Heart left ventricle (tissue), 16 donors: Measurements from ENCODE around the gene SULT2A1. TPM values are rescaled to one million over a fixed set of nuclear protein-coding genes. Genes with fewer than 3 reads are reported as not detected.

Experiments used
- ATAC-seq, 4 donors: fragments of 200-7000 bp; cut with Tn5 transposase; one replicate each; pipeline ENCODE4 v1.9.1; 2020 to 2022; ENCODE audit warnings: moderate library complexity in 4 of 4, mild to moderate bottlenecking in 3 of 4, moderate number of reproducible peaks in 1 of 4
- DNase-seq, 5 donors: peaks; one replicate each; pipeline ENCODE4 v3.0.0-alpha.2; 2020
- H3K27ac ChIP-seq, 12 donors: fragments of 200-600 bp; sonication (generic) in 4 of 12; one replicate each; pipeline versions ENCODE4 v1.5.0 to v1.8.0; 2016 to 2022; ENCODE audit warnings: mild to moderate bottlenecking in 2 of 12
- H3K27me3 ChIP-seq, 9 donors: fragments of 200-600 bp; sonication (generic) in 2 of 9; one replicate each; pipeline versions ENCODE4 v1.5.1 to v1.8.0; 2016 to 2022; ENCODE audit warnings: mild to moderate bottlenecking in 3 of 9
- H3K36me3 ChIP-seq, 9 donors: fragments of 200-600 bp; sonication (generic) in 2 of 9; one replicate each; pipeline versions ENCODE4 v1.5.0 to v1.8.0; 2018 to 2022; ENCODE audit warnings: mild to moderate bottlenecking in 2 of 9
- H3K4me1 ChIP-seq, 12 donors: fragments of 200-600 bp; sonication (generic) in 4 of 12; one replicate each; pipeline versions ENCODE4 v1.5.0 to v1.8.0; 2016 to 2022; ENCODE audit warnings: mild to moderate bottlenecking in 3 of 12
- H3K4me3 ChIP-seq, 12 donors: fragments of 200-600 bp; sonication (generic) in 4 of 12; one replicate each; pipeline versions ENCODE4 v1.5.0 to v1.8.0; 2017 to 2022; ENCODE audit warnings: mild to moderate bottlenecking in 9 of 12, moderate library complexity in 4 of 12
- H3K9me3 ChIP-seq, 12 donors: fragments of 200-600 bp; sonication (generic) in 4 of 12; one replicate each; pipeline versions ENCODE4 v1.5.0 to v1.8.0; 2016 to 2022; ENCODE audit warnings: mild to moderate bottlenecking in 1 of 12
- CTCF ChIP-seq, 12 donors: fragments of 200-600 bp; sonication (generic) in 4 of 12; IDR thresholded peaks; one replicate each; pipeline versions ENCODE4 v1.5.0 to v1.8.0; 2018 to 2022; ENCODE audit warnings: antibody characterized with exemption in 12 of 12, mild to moderate bottlenecking in 5 of 12
- POLR2A ChIP-seq, 2 donors: fragments of 450-650 bp; IDR thresholded peaks; one replicate each; pipeline ENCODE4 v1.6.1; 2017; ENCODE audit warnings: antibody characterized with exemption in 2 of 2, mild to moderate bottlenecking in 2 of 2, moderate library complexity in 2 of 2
- WGBS, 4 donors: extraction: QIAGEN DNeasy Blood & Tissue Kit in 2 of 4; methylation state at CpG; one replicate each; pipeline versions ENCODE4 v1.1.5 to v1.1.7; 2013 to 2018; 5-methylcytosine and 5-hydroxymethylcytosine counted together
- intact Hi-C, 10 donors: fragments of 100-400 bp; cut with DNase I; formaldehyde crosslinking; loops; one replicate each; pipeline versions ENCODE4 v1.11.1 to v1.14.2; 2022
- polyA plus RNA-seq, 2 donors: library from polyadenylated mRNA; stranded (reverse); fragments of 200-250 nt; gene quantifications; one replicate each; pipeline ENCODE4 v1.2.3, GENCODE V29; 2013
- total RNA-seq, 9 donors: library from RNA; depleted of rRNA in 2 of 9; stranded (reverse); fragments of >200 nt in 2 of 9; fragmentation: NEBNext Ultra II Directional in 3 of 9; extraction: Animal tissue kit (Norgen Biotek cat#: 25700) in 3 of 9; gene quantifications; one replicate each; pipeline versions ENCODE4 v1.1.0 to v1.2.4, GENCODE V29; 2016 to 2023
- donor health status: ischemic (EF 13 %, LVEDD 7.1; RV severe dilation, severe dysfunction).
- donor health status: healthy with polysubstance abuse.
- donor health status: DM: no; HTN: yes; CAD: no.
- donor health status: DM: no; HTN: no; CAD: no.
- donor health status: ischemic (EF 25% LVEDD 6.9; RV normal size, moderate dysfunction).
- donor health status: ischemic (EF 25% LVEDD 5.7; RV mildly dilated, moderate dysfunction).
- donor health status: healthy.
- donor health status: DM: yes; HTN: yes; CAD: no.
- donor health status: ischemic (EF 35%, LVEDD 5.7; RV mildly dilated, moderate dysfunction).
- donor health status: nonischemic (EF 11% LVEDD 7.7; RV severe dilation, severe dysfunction).
- donor health status: DM: yes; HTN: yes; CAD: no.
- donor health status: PGD.
- donor health status: ischemic (EF 29% LVEDD 5.4; RV normal size, mild dysfunction).
- donor health status: nonischemic (EF 23%, LVEDD 6.1; RV moderate dilation, normal function).

SULT2A1 gene
- total and polyA plus RNA-seq, 11 donors, result not detected

DNA sequence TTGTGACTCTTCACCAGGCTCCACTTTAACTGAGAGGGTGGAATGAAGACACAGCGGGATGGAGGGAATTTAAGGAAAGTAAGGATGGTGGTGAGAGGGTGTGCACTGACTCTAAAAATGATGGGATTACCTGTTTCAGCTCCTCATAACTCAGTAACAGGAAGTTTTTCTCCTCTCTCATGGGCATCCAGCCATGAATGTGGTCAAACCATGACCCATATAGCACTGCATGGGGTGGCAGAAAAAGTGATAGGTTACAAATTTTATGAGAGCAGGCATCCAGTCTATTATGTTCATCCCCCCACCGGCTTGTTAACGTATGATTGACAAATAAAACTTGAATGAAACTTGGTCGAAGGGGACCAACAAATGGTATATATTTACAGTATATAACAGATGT, 7.2 kb downstream of the SULT2A1 start:
- no peak overlapping the region for H3K4me3 ChIP-seq
- no peaks in the 10 kb centered on the region for H3K4me1 ChIP-seq
- TF ChIP-seq POLR2A (IDR thresholded peaks at IDR 0.05), result no peak
- TF ChIP-seq CTCF (IDR thresholded peaks at IDR 0.05), result no peak
- H3K27ac ChIP-seq, result no peak overlapping the region
- H3K36me3 ChIP-seq, result no peaks in the 10 kb centered on the region
- DNase-seq, result no peak
- H3K27me3 ChIP-seq, result peaks cover 0 to 23% (median 0%) of the 10 kb centered on the region in 9 donors
- WGBS, 4 donors, result 71 to 95% (median 88%) methylated on average over 4 of the region's 4 CpGs
- intact Hi-C loops, result no loop called here
- H3K9me3 ChIP-seq, result no peaks in the 10 kb centered on the region
- ATAC-seq, result no peak

DNA sequence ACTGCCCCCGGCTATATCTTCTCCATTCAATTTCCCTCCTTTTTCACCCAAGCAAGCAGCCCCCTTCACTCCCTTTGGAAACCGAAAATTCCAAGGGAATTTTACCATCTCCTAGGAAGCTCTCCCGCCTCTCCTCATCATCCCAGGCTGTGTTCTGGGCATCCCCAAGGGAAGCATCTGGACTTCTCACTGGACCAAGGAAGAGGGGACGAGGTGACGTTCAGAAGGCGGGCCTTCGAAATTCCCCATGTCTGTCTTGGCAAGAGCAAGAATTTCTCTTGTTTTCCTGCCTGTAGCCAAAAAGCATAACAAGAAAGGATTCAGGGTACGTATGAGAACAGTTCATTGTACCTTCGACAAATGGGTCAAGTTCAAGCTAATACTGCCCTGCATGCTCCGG, 20.9 kb downstream of the SULT2A1 start:
- ATAC-seq, result peak in 1 of 4 donors; percentile 8
- WGBS, 4 donors, result 47 to 67% (median 57%) methylated on average over 9 to 10 of the region's 10 CpGs
- peaks cover 0 to 12% (median 0%) of the 10 kb centered on the region in 9 donors for H3K27me3 ChIP-seq
- DNase-seq, result peak in 3 of 5 donors; percentile 27 to 33 (median 31)
- H3K4me1 ChIP-seq, result no peaks in the 10 kb centered on the region
- H3K27ac ChIP-seq, result no peak overlapping the region
- no peaks in the 10 kb centered on the region for H3K36me3 ChIP-seq
- intact Hi-C loops, result loop anchor here in 2 of 10 donors (10.0 kb wide), 1 partner anchor 100 kb away; no protein-coding TSS in a partner anchor
- no peak for TF ChIP-seq CTCF (IDR thresholded peaks at IDR 0.05)
- no peak overlapping the region for H3K4me3 ChIP-seq
- H3K9me3 ChIP-seq, result peaks cover 0 to 4% (median 0%) of the 10 kb centered on the region in 12 donors

DNA sequence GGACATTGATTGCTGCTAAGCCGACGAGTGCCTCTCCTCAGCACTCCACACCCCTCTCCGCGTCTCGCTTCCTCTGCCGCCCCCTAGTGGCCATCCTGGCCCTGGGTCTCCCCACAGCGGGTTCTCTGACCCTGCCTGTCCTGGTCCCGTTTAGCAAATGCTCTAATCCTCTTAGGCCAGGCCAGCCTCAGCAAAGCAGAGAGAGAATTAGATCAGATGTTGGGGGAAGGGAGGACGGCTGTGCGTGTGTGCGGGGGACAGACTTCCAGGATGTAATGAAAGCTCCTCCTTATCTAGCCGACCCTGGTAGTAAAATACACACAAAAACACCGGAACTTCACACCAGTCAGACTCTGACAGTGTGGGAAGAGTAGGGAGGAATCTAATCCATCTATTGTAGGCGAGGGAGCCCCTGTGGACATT, 22.6 kb downstream of the SULT2A1 start:
- WGBS, 4 donors, result 11 to 19% (median 15%) methylated on average over 14 of the region's 14 CpGs
- no peaks in the 10 kb centered on the region for H3K36me3 ChIP-seq
- no peaks in the 10 kb centered on the region for H3K4me1 ChIP-seq
- peaks cover 0 to 15% (median 0%) of the 10 kb centered on the region in 9 donors for H3K27me3 ChIP-seq
- intact Hi-C loops, result loop anchor here in 4 of 10 donors (1.0 to 10.0 kb wide), 6 partner anchors 51 to 99 kb away; no protein-coding TSS in a partner anchor
- TF ChIP-seq CTCF (IDR thresholded peaks at IDR 0.05), result peak; percentile 87 to 97 (median 94)
- no peak for TF ChIP-seq POLR2A (IDR thresholded peaks at IDR 0.05)
- H3K4me3 ChIP-seq, result no peak overlapping the region
- H3K27ac ChIP-seq, result no peak overlapping the region
- peaks cover 0 to 4% (median 0%) of the 10 kb centered on the region in 12 donors for H3K9me3 ChIP-seq
- ATAC-seq (peak; percentile 87 to 96 (median 91)), DNase-seq (peak; percentile 80 to 91 (median 81))

DNA sequence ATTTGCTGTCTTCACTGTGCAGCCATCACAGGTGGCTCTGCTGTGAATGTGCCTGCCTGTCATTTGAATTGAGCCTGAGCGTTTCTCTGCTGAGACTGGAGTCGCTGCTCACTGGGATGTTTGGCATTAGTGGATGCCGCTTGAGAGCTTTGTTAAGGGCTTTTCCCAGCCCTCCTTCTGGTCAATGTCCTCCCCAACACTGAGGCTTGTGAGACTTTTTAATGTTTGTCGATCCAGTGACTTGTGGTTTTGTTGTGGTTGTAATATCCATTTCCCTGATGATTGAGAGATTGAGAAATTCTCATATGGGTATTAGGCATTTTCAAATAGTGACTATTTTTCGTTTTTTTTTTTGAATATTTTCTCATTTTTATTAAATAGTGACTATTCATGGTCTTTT, 24.5 kb downstream of the SULT2A1 start:
- Histone ChIP-seq H3K9me3 (peaks cover 0 to 4% (median 0%) of the 10 kb centered on the region in 12 donors), H3K4me3 (no peak overlapping the region), H3K4me1 (no peaks in the 10 kb centered on the region), H3K27ac (no peak overlapping the region), H3K36me3 (no peaks in the 10 kb centered on the region), H3K27me3 (peaks cover 0 to 32% (median 3%) of the 10 kb centered on the region in 9 donors)
- TF ChIP-seq CTCF (IDR thresholded peaks at IDR 0.05) (no peak), POLR2A (IDR thresholded peaks at IDR 0.05) (no peak)
- intact Hi-C loops, result loop anchor here in 4 of 10 donors (2.0 to 10.0 kb wide), 4 partner anchors 49 to 97 kb away; no protein-coding TSS in a partner anchor
- no peak for DNase-seq
- WGBS, 4 donors, result 91 to 94% (median 93%) methylated on average over 3 to 5 of the region's 5 CpGs
- ATAC-seq, result no peak
